Measurements from ENCODE around the gene NDUFA12. TPM values are rescaled to one million over a fixed set of nuclear protein-coding genes. Genes with fewer than 3 reads are reported as not detected.

NDUFA12 gene
- total RNA-seq, 1 donor from 2014 or later = 112 TPM

GRCh38 chr12:94952325-94952724 lies 51.2 kb downstream of the NDUFA12 start:
- TF ChIP-seq, protein P1, sequence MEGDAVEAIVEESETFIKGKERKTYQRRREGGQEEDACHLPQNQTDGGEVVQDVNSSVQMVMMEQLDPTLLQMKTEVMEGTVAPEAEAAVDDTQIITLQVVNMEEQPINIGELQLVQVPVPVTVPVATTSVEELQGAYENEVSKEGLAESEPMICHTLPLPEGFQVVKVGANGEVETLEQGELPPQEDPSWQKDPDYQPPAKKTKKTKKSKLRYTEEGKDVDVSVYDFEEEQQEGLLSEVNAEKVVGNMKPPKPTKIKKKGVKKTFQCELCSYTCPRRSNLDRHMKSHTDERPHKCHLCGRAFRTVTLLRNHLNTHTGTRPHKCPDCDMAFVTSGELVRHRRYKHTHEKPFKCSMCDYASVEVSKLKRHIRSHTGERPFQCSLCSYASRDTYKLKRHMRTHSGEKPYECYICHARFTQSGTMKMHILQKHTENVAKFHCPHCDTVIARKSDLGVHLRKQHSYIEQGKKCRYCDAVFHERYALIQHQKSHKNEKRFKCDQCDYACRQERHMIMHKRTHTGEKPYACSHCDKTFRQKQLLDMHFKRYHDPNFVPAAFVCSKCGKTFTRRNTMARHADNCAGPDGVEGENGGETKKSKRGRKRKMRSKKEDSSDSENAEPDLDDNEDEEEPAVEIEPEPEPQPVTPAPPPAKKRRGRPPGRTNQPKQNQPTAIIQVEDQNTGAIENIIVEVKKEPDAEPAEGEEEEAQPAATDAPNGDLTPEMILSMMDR (IDR thresholded peaks at IDR 0.05; ENCODE audit: insufficient read depth, low read depth, low read length) = no peak
- Histone ChIP-seq H3K27ac (ENCODE audit: low read depth, low read length) (no peak overlapping the region), H4K20me1 (ENCODE audit: insufficient read depth, low read length) (no peaks in the 10 kb centered on the region), H2AFZ (ENCODE audit: low read depth, low read length) (no peak overlapping the region), H3K4me3 (ENCODE audit: insufficient read depth, low read depth, low read length) (no peak overlapping the region), H3K9ac (ENCODE audit: low read length) (no peak overlapping the region), H3K9me3 (ENCODE audit: insufficient read depth, low read depth, low read length) (no peaks in the 10 kb centered on the region), H3K79me2 (ENCODE audit: insufficient read depth, low read length) (no peaks in the 10 kb centered on the region), H3K36me3 (ENCODE audit: insufficient read depth, low read length) (no peaks in the 10 kb centered on the region), H3K27me3 (ENCODE audit: insufficient read depth, low read length) (peaks cover 10% of the 10 kb centered on the region), H3K4me1 (ENCODE audit: insufficient read depth, low read length) (peaks cover 3% of the 10 kb centered on the region), H3K4me2 (ENCODE audit: low read length) (no peak overlapping the region)
- FAIRE-seq (no peak), DNase-seq (ENCODE audit: low read depth) (no peak)
- no peak overlapping the region for H3K27ac Mint-ChIP-seq (ENCODE audit: unreplicated experiment)
- H3K9me3 Mint-ChIP-seq (ENCODE audit: unreplicated experiment) = no peaks in the 10 kb centered on the region
- peaks cover 4% of the 10 kb centered on the region for H3K4me1 Mint-ChIP-seq (ENCODE audit: low read depth, unreplicated experiment)
- no peaks in the 10 kb centered on the region for H3K36me3 Mint-ChIP-seq (ENCODE audit: low read depth, unreplicated experiment)
- peaks cover 14% of the 10 kb centered on the region for H3K27me3 Mint-ChIP-seq (ENCODE audit: low read depth, unreplicated experiment)
- H3K4me3 Mint-ChIP-seq (ENCODE audit: unreplicated experiment) = no peak overlapping the region

DNA sequence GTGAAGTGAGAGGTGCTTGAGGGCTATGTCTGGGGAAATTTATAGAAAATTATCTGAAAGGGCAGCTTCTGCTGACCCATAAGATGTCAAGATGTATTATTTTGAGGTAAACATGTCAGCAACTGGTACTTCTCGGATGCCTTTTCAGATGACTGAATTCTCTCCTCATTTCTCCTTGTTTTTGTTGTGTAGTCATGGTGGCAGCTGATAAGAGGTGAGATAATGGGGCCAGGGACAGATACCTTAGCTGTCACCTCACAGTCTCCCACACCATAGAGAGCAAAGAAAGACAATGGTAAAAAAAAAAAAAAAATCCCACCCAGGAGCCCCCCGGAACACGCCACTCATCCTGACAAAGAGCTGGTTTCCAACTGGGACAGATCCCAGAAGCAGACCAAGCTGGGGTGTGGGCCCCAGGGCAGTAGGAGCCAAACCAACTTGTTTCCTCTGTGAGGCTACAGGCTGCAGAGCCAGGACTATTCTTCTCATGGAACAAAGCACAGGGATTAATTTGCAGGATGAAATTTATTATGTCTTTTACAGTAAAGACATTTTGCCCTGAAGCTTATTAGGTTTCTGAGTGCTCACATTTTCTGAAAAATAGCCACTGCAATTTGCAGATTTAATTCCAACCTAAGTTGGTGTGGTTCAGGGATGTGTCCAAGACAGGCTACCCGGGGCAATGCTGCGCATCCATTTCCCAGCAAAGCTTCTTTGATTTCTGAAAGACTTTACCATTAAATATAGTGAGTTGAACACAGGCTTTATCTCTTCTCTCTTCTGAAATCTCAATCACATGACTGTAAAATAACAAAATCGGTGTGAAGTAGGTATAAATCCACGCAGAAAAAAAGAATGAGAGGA lies 52.2 kb downstream of the NDUFA12 start:
- TF ChIP-seq, protein P1 (IDR thresholded peaks at IDR 0.05; ENCODE audit: insufficient read depth, low read depth, low read length) = no peak
- TF ChIP-seq EZH2 (IDR thresholded peaks at IDR 0.05; ENCODE audit: insufficient read depth, low read length) = no peak
- Mint-ChIP-seq H3K27me3 (ENCODE audit: low read depth, unreplicated experiment) (peaks cover 18% of the 10 kb centered on the region), H3K9me3 (ENCODE audit: unreplicated experiment) (no peaks in the 10 kb centered on the region), H3K4me1 (ENCODE audit: low read depth, unreplicated experiment) (peaks cover 4% of the 10 kb centered on the region), H3K4me3 (ENCODE audit: unreplicated experiment) (no peak overlapping the region), H3K27ac (ENCODE audit: unreplicated experiment) (no peak overlapping the region), H3K36me3 (ENCODE audit: low read depth, unreplicated experiment) (no peaks in the 10 kb centered on the region)
- Histone ChIP-seq H3K9me3 (ENCODE audit: insufficient read depth, low read depth, low read length) (no peaks in the 10 kb centered on the region), H3K4me2 (ENCODE audit: low read length) (no peak overlapping the region), H3K27ac (ENCODE audit: low read depth, low read length) (no peak overlapping the region), H3K4me1 (ENCODE audit: insufficient read depth, low read length) (peaks cover 3% of the 10 kb centered on the region), H3K36me3 (ENCODE audit: insufficient read depth, low read length) (no peaks in the 10 kb centered on the region), H3K27me3 (ENCODE audit: insufficient read depth, low read length) (peaks cover 5% of the 10 kb centered on the region), H3K79me2 (ENCODE audit: insufficient read depth, low read length) (no peaks in the 10 kb centered on the region), H3K4me3 (ENCODE audit: insufficient read depth, low read depth, low read length) (no peak overlapping the region), H3K9ac (ENCODE audit: low read length) (no peak overlapping the region), H4K20me1 (ENCODE audit: insufficient read depth, low read length) (no peaks in the 10 kb centered on the region), H2AFZ (ENCODE audit: low read depth, low read length) (no peak overlapping the region)
- DNase-seq (ENCODE audit: low read depth) (no peak), FAIRE-seq (no peak)

DNA sequence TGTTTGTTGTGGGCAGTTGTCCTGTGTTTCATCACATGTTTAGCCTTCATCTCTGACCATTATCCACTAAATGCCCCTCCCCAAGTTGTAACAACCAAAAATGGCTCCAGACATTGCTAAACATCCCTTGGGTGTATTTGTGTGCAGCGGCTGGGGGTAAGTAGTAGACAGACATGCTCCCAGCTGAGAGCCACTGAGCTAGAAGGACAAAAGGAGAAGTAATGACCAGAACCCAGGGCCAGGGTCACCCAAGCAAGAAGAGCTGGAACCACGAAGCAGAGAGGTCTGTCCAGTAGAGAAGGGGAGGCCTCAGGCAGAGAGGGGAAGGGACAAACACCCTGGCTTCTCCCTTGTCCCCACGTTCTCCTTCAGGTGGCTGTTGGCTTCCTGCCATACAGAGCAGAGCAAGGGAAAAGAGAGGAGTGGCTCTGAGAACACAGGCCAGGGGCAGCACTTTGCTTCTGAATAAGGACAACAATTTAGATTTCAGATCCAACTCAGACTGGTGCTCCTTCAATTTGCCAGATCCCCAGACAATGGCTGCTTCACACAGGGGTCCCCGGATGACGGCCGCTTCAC lies 55.2 kb downstream of the NDUFA12 start:
- peaks cover 2% of the 10 kb centered on the region for H3K27me3 ChIP-seq (ENCODE audit: insufficient read depth, low read length)
- no peaks in the 10 kb centered on the region for H3K36me3 ChIP-seq (ENCODE audit: insufficient read depth, low read length)
- H3K4me2 ChIP-seq (ENCODE audit: low read length) = no peak overlapping the region
- Mint-ChIP-seq H3K27me3 (ENCODE audit: low read depth, unreplicated experiment) (peaks cover 13% of the 10 kb centered on the region), H3K9me3 (ENCODE audit: unreplicated experiment) (peaks cover 3% of the 10 kb centered on the region), H3K27ac (ENCODE audit: unreplicated experiment) (no peak overlapping the region), H3K4me1 (ENCODE audit: low read depth, unreplicated experiment) (peaks cover 3% of the 10 kb centered on the region), H3K4me3 (ENCODE audit: unreplicated experiment) (no peak overlapping the region), H3K36me3 (ENCODE audit: low read depth, unreplicated experiment) (no peaks in the 10 kb centered on the region)
- no peak overlapping the region for H3K27ac ChIP-seq (ENCODE audit: low read depth, low read length)
- H3K9ac ChIP-seq (ENCODE audit: low read length) = no peak overlapping the region
- DNase-seq (ENCODE audit: low read depth) = no peak
- no peak for FAIRE-seq
- H3K4me1 ChIP-seq (ENCODE audit: insufficient read depth, low read length) = no peaks in the 10 kb centered on the region
- H3K4me3 ChIP-seq (ENCODE audit: insufficient read depth, low read depth, low read length) = no peak overlapping the region
- H3K9me3 ChIP-seq (ENCODE audit: insufficient read depth, low read depth, low read length) = no peaks in the 10 kb centered on the region
- TF ChIP-seq, protein P1 (IDR thresholded peaks at IDR 0.05; ENCODE audit: insufficient read depth, low read depth, low read length) = no peak
- no peak for TF ChIP-seq EZH2 (IDR thresholded peaks at IDR 0.05; ENCODE audit: insufficient read depth, low read length)
- no peaks in the 10 kb centered on the region for H4K20me1 ChIP-seq (ENCODE audit: insufficient read depth, low read length)
- no peaks in the 10 kb centered on the region for H3K79me2 ChIP-seq (ENCODE audit: insufficient read depth, low read length)
- H2AFZ ChIP-seq (ENCODE audit: low read depth, low read length) = no peak overlapping the region
